CD14-positive monocyte (primary cell): ENCODE results near the gene DRD2. TPM values are rescaled to one million over a fixed set of nuclear protein-coding genes. Genes with fewer than 3 reads are reported as not detected.

Source experiments
- DNase-seq, 3 donors: peaks; one replicate each; pipeline ENCODE4 v3.0.0-alpha.2; 2011 to 2022
- H2AFZ ChIP-seq: 2 replicates; pipeline ENCODE4 v1.6.0; 2012; ENCODE audit warnings: mild to moderate bottlenecking, low read depth, low read length, inconsistent platforms; ENCODE audit not compliant: insufficient read depth, poor library complexity, severe bottlenecking
- H3K27ac ChIP-seq, 2 donors: 1 replicate in 1 of 2; 2 replicates in 1 of 2; pipeline ENCODE4 v1.5.1; 2012 to 2013; ENCODE audit warnings: low read length in 2 of 2, control low read depth in 1 of 2, inconsistent platforms in 1 of 2, low read depth in 1 of 2, mild to moderate bottlenecking in 1 of 2
- H3K27me3 ChIP-seq, 2 donors: one replicate each; pipeline versions ENCODE4 v1.6.0 to v1.6.1; 2011 to 2013; ENCODE audit warnings: low read length in 2 of 2; ENCODE audit not compliant: control insufficient read depth in 2 of 2, insufficient read depth in 2 of 2
- H3K36me3 ChIP-seq, 2 donors: replicated peaks in 1 of 2; 1 replicate in 1 of 2; 2 replicates in 1 of 2; pipeline versions ENCODE4 v1.5.1 to v1.6.1; 2012 to 2013; ENCODE audit warnings: low read length in 2 of 2, control low read depth in 1 of 2, inconsistent platforms in 1 of 2, mild to moderate bottlenecking in 1 of 2; ENCODE audit not compliant: insufficient read depth in 2 of 2, control insufficient read depth in 1 of 2
- H3K4me1 ChIP-seq, 2 donors: 1 replicate in 1 of 2; 2 replicates in 1 of 2; pipeline versions ENCODE4 v1.5.1 to v1.6.1; 2012 to 2013; ENCODE audit warnings: low read length in 2 of 2, control low read depth in 1 of 2, inconsistent platforms in 1 of 2, mild to moderate bottlenecking in 1 of 2, moderate library complexity in 1 of 2; ENCODE audit not compliant: insufficient read depth in 2 of 2, control insufficient read depth in 1 of 2
- H3K4me2 ChIP-seq: replicated peaks from 2 replicates; pipeline ENCODE3; 2012; ENCODE audit warnings: low read length, moderate library complexity, mild to moderate bottlenecking; ENCODE audit not compliant: poor library complexity, severe bottlenecking; ENCODE audit errors: extremely low read depth
- H3K4me3 ChIP-seq, 3 experiments: fragments of 200-600 bp in 1 of 3; sonication (generic) in 1 of 3; replicated peaks in 1 of 3; 1 replicate in 2 of 3; 2 replicates in 1 of 3; pipeline ENCODE4 v1.5.1; 2011 to 2013; ENCODE audit warnings: low read length in 3 of 3, mild to moderate bottlenecking in 3 of 3, control low read depth in 2 of 3, low read depth in 2 of 3, inconsistent platforms in 1 of 3, moderate library complexity in 1 of 3
- H3K79me2 ChIP-seq: 2 replicates; pipeline ENCODE4 v1.6.0; 2012; ENCODE audit warnings: mild to moderate bottlenecking, control low read depth, inconsistent platforms, low read length, moderate library complexity; ENCODE audit not compliant: insufficient read depth
- H3K9ac ChIP-seq: 2 replicates; pipeline ENCODE4 v1.6.0; 2017; ENCODE audit warnings: low read length, mild to moderate bottlenecking; ENCODE audit not compliant: insufficient read depth, poor library complexity, severe bottlenecking
- H3K9me3 ChIP-seq, 2 donors: replicated peaks in 1 of 2; 1 replicate in 1 of 2; 2 replicates in 1 of 2; pipeline versions ENCODE4 v1.5.1 to v1.6.1; 2012 to 2013; ENCODE audit warnings: low read length in 2 of 2, control low read depth in 1 of 2; ENCODE audit not compliant: control insufficient read depth in 1 of 2, insufficient read depth in 1 of 2
- H4K20me1 ChIP-seq: 2 replicates; pipeline ENCODE4 v1.6.0; 2012; ENCODE audit warnings: mild to moderate bottlenecking, low read length, control low read depth, moderate library complexity; ENCODE audit not compliant: insufficient read depth
- H3K27ac Mint-ChIP-seq, 7 donors: one replicate each; pipeline ENCODE4 v1.8.0; 2020; ENCODE audit warnings: mild to moderate bottlenecking in 7 of 7, mixed read lengths in 7 of 7, moderate library complexity in 6 of 7, inconsistent platforms in 2 of 7
- H3K27me3 Mint-ChIP-seq, 3 donors: one replicate each; pipeline ENCODE4 v1.8.0; 2021 to 2022; ENCODE audit warnings: low read depth in 3 of 3, mild to moderate bottlenecking in 3 of 3, mixed read lengths in 3 of 3, moderate library complexity in 3 of 3, inconsistent platforms in 1 of 3
- H3K36me3 Mint-ChIP-seq, 2 donors: one replicate each; pipeline ENCODE4 v1.8.0; 2020; ENCODE audit warnings: mixed read lengths in 2 of 2, inconsistent platforms in 1 of 2, mild to moderate bottlenecking in 1 of 2
- H3K4me1 Mint-ChIP-seq: one replicate; pipeline ENCODE4 v1.8.0; 2020; ENCODE audit warnings: mild to moderate bottlenecking, mixed read lengths
- H3K4me3 Mint-ChIP-seq, 2 donors: one replicate each; pipeline ENCODE4 v1.8.0; 2020; ENCODE audit warnings: mild to moderate bottlenecking in 2 of 2, mixed read lengths in 2 of 2, moderate library complexity in 1 of 2
- H3K9me3 Mint-ChIP-seq, 7 donors: one replicate each; pipeline ENCODE4 v1.8.0; 2020 to 2022; ENCODE audit warnings: mixed read lengths in 7 of 7, mild to moderate bottlenecking in 6 of 7, moderate library complexity in 6 of 7, inconsistent platforms in 2 of 7
- WGBS: methylation state at CpG from one replicate; pipeline ENCODE4 v1.1.5; 2013; ENCODE audit warnings: missing lambda C conversion rate; ENCODE audit not compliant: insufficient coverage; 5-methylcytosine and 5-hydroxymethylcytosine counted together
- intact Hi-C, 2 donors: fragments of 100-400 bp; cut with micrococcal nuclease; formaldehyde crosslinking; loops; one replicate each; pipeline versions ENCODE4 v1.15.0 to v1.15.1; 2023
- polyA plus RNA-seq, 3 donors: library from polyadenylated mRNA; depleted of rRNA in 1 of 3; unstranded in 2 of 3; stranded (reverse) in 1 of 3; fragments of 300-500 nt in 2 of 3; fragments of >200 nt in 1 of 3; fragmentation: Illumina TruSeq in 2 of 3; gene quantifications; 1 replicate in 2 of 3; 2 replicates in 1 of 3; pipeline ENCODE4 v1.2.3, GENCODE V29; 2012 to 2021
- TF ChIP-seq, protein P1 (sequence below): fragments of 200-600 bp; IDR thresholded peaks from one replicate; pipeline ENCODE4 v1.8.0; 2022; ENCODE audit warnings: antibody characterized with exemption, mild to moderate bottlenecking

The DRD2 gene
- polyA plus RNA-seq, 3 donors = not detected

DNA sequence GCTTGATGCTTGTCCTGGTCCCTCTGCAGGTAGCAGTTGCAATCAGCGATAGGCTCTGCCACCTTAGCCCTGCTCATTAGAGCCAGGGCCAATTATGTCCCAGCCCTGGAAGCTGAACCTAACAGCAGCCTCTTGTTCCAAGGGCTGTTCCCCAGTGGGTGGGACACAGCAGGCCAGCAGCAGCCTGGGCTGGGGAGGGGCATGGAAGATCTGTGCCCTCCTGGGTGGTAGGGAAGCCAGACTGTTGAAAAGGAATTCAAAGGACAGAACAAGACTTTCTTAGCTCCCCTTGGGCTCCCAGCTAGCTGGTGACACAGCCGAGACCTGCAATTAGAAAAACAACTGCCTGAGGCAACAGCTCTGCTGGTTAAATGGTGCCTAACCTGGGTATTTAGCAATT is 17.4 kb downstream of the DRD2 start:
- intact Hi-C loops = no loop called here
- Histone ChIP-seq H3K9ac (no peak overlapping the region), H3K4me2 (no peak overlapping the region), H3K79me2 (no peaks in the 10 kb centered on the region), H4K20me1 (no peaks in the 10 kb centered on the region), H3K4me3 (no peak overlapping the region), H3K9me3 (no peaks in the 10 kb centered on the region), H3K27me3 (no peaks in the 10 kb centered on the region), H2AFZ (no peak overlapping the region), H3K4me1 (no peaks in the 10 kb centered on the region), H3K27ac (no peak overlapping the region), H3K36me3 (no peaks in the 10 kb centered on the region)
- TF ChIP-seq, protein P1, sequence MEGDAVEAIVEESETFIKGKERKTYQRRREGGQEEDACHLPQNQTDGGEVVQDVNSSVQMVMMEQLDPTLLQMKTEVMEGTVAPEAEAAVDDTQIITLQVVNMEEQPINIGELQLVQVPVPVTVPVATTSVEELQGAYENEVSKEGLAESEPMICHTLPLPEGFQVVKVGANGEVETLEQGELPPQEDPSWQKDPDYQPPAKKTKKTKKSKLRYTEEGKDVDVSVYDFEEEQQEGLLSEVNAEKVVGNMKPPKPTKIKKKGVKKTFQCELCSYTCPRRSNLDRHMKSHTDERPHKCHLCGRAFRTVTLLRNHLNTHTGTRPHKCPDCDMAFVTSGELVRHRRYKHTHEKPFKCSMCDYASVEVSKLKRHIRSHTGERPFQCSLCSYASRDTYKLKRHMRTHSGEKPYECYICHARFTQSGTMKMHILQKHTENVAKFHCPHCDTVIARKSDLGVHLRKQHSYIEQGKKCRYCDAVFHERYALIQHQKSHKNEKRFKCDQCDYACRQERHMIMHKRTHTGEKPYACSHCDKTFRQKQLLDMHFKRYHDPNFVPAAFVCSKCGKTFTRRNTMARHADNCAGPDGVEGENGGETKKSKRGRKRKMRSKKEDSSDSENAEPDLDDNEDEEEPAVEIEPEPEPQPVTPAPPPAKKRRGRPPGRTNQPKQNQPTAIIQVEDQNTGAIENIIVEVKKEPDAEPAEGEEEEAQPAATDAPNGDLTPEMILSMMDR = no peak
- Mint-ChIP-seq H3K9me3 (no peaks in the 10 kb centered on the region), H3K36me3 (no peaks in the 10 kb centered on the region), H3K27me3 (peaks cover 0 to 11% (median 6%) of the 10 kb centered on the region in 3 donors), H3K4me1 (no peaks in the 10 kb centered on the region), H3K4me3 (no peak overlapping the region), H3K27ac (no peak overlapping the region)
- DNase-seq = no peak
- 25% methylated on average over 1 of the region's 2 CpGs for WGBS

DNA sequence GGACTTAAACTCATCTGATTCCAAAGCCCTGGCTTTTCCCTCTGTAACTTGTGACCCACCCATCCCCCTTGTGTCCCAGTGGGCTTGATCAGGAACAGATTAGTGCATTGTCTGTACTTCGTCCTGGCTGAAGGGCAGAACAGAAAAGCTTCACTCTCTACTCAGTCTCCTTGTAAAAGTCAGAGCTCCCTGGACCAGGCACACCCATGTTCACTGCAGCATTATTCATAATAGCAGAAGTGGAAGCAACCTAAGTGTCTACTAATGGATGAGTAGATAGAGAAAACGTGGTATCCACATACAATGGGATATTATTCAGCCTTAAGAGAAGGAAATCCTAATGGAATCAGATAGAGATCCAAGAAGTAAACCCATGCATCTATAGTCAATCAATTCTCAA is 20.7 kb downstream of the DRD2 start:
- no peaks in the 10 kb centered on the region for H3K27me3 ChIP-seq
- H3K79me2 ChIP-seq = no peaks in the 10 kb centered on the region
- Mint-ChIP-seq H3K27ac (no peak overlapping the region), H3K9me3 (no peaks in the 10 kb centered on the region), H3K27me3 (peaks cover 1 to 6% (median 5%) of the 10 kb centered on the region in 3 donors), H3K4me3 (no peak overlapping the region), H3K4me1 (no peaks in the 10 kb centered on the region), H3K36me3 (no peaks in the 10 kb centered on the region)
- H3K4me1 ChIP-seq = no peaks in the 10 kb centered on the region
- no CpG with 5 or more reads among the region's 2 CpGs for WGBS
- DNase-seq = no peak
- H2AFZ ChIP-seq = no peak overlapping the region
- H3K36me3 ChIP-seq = no peaks in the 10 kb centered on the region
- H4K20me1 ChIP-seq = no peaks in the 10 kb centered on the region
- H3K9me3 ChIP-seq = no peaks in the 10 kb centered on the region
- no peak overlapping the region for H3K27ac ChIP-seq
- H3K9ac ChIP-seq = no peak overlapping the region
- no peak overlapping the region for H3K4me2 ChIP-seq
- TF ChIP-seq, protein P1 = no peak
- intact Hi-C loops = no loop called here
- H3K4me3 ChIP-seq = no peak overlapping the region
